K562 treated with DMSO at 1 percent for 24 hours (cell line): Measurements from ENCODE around the gene MUC12. TPM values are rescaled to one million over a fixed set of nuclear protein-coding genes. Genes with fewer than 3 reads are reported as not detected.

Experiments
- total RNA-seq: library from RNA; unstranded; fragments of 300-600 nt; gene quantifications from 2 replicates; pipeline ENCODE4 v1.2.3, GENCODE V29; 2022; ENCODE audit warnings: low read depth; ENCODE audit not compliant: insufficient read depth

The MUC12 gene, protein sequence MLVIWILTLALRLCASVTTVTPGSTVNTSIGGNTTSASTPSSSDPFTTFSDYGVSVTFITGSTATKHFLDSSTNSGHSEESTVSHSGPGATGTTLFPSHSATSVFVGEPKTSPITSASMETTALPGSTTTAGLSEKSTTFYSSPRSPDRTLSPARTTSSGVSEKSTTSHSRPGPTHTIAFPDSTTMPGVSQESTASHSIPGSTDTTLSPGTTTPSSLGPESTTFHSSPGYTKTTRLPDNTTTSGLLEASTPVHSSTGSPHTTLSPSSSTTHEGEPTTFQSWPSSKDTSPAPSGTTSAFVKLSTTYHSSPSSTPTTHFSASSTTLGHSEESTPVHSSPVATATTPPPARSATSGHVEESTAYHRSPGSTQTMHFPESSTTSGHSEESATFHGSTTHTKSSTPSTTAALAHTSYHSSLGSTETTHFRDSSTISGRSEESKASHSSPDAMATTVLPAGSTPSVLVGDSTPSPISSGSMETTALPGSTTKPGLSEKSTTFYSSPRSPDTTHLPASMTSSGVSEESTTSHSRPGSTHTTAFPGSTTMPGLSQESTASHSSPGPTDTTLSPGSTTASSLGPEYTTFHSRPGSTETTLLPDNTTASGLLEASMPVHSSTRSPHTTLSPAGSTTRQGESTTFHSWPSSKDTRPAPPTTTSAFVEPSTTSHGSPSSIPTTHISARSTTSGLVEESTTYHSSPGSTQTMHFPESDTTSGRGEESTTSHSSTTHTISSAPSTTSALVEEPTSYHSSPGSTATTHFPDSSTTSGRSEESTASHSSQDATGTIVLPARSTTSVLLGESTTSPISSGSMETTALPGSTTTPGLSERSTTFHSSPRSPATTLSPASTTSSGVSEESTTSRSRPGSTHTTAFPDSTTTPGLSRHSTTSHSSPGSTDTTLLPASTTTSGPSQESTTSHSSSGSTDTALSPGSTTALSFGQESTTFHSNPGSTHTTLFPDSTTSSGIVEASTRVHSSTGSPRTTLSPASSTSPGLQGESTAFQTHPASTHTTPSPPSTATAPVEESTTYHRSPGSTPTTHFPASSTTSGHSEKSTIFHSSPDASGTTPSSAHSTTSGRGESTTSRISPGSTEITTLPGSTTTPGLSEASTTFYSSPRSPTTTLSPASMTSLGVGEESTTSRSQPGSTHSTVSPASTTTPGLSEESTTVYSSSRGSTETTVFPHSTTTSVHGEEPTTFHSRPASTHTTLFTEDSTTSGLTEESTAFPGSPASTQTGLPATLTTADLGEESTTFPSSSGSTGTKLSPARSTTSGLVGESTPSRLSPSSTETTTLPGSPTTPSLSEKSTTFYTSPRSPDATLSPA (N-terminal part only)
- 1.5 TPM in 1 of 2 replicates, not detected in the other for total RNA-seq

DNA sequence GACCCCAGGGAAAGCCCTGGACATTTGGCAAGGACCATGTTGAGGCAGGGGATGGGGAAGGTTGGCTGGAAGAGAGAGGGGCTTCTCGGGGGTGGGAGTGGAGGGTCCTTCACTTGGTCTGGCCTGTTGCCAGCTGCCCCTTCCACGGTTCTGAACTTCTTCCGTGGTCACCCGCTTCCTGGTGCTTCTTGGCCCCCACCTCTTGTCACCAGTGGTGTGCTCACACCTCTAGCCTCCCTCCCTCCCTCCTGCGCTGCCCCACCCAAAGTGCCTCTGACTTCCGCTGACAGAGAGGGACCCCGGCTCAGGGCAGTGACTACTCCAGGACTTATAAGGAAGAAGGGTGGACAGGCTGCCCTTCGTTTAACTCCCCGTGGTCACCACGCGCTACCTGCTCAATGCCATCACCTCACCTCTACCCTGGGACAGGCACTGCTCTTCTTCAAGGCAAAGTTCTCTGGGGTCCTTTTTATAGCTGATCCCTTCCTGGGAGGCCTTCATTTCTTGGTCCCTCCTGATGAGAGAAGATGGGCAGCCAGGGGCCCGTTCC is at the start of gene MUC12:
TSS of gene MUC12 (plus strand) at position 500 of the 550 bp plus-strand sequence. CDS start 58 bp downstream, outside the sequence.

DNA sequence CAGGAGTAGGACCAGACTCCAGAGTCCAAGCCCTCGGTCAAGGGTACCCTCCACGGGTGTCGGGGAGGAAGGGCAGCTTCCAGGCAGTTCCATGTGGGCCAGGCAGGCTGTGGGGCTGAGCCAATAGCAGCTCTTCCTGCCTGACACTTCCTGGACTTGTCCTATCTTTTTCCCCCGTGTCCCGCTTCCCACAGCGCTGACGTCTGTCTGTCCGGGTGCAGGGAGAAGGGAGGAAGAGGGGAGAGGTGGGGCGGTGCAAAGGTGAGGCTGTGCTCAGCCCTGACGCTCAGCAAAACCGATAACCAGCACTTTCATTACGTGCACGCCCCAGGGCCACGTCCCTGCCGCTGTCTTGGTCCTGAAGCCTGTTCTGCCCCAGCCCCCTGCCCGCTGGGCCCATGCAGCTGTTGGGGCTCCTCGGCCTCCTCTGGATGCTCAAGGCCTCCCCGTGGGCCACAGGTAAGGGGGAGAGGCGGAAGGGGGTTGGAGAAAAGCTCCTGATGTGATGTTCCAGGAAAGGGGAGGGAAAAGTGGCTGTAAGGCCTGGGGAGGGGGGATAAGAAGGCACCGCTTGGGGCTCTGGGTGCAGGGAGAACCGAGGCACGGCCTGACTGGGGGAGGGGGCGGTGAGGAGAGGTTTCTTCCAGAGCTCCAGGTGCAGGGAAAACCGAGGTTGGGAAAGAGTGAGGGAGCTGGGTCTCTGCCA is 20.0 kb upstream of the MUC12 start, which contains the start of gene MUC3A:
TSS of gene MUC3A (plus strand) at position 308 of the 706 bp plus-strand sequence. CDS start at position 399, 91 bp downstream.

Other genes with a start within 250 kb of the MUC12 start
- not detected in 2 replicates for gene EPO, start 249.1 kb upstream of the MUC12 start, total RNA-seq
- not detected in 2 replicates for gene ZAN, start 236.0 kb upstream of the MUC12 start, total RNA-seq
- 53.8 and 54.0 TPM in 2 replicates for gene EPHB4, start 142.0 kb upstream of the MUC12 start, total RNA-seq
- 16.7 and 17.7 TPM in 2 replicates for gene SLC12A9, start 116.9 kb upstream of the MUC12 start, total RNA-seq
- 77.8 and 85.2 TPM in 2 replicates for gene TRIP6, start 102.2 kb upstream of the MUC12 start, total RNA-seq
- gene SRRT, start 94.5 kb upstream of the MUC12 start, total RNA-seq = 126 and 134 TPM in 2 replicates
- 3.2 TPM in 1 of 2 replicates, not detected in the other for gene UFSP1, start 79.8 kb upstream of the MUC12 start, total RNA-seq
- 3.3 and 3.7 TPM in 2 replicates for gene ACHE, start 73.7 kb upstream of the MUC12 start, total RNA-seq
- 1.3 and 2.5 TPM in 2 replicates for gene MUC3A, start 20.0 kb upstream of the MUC12 start, total RNA-seq
- not detected in 2 replicates for gene MUC17, start 50.5 kb downstream of the MUC12 start, total RNA-seq
- 23.1 and 23.6 TPM in 2 replicates for gene TRIM56, start 115.9 kb downstream of the MUC12 start, total RNA-seq
- 2.8 and 3.3 TPM in 2 replicates for gene SERPINE1, start 157.5 kb downstream of the MUC12 start, total RNA-seq
- 101 and 118 TPM in 2 replicates for gene AP1S1, start 184.9 kb downstream of the MUC12 start, total RNA-seq
- gene VGF, start 196.0 kb downstream of the MUC12 start, total RNA-seq = 0.91 and 1.0 TPM in 2 replicates
- 0.16 TPM in 1 of 2 replicates, not detected in the other for gene NAT16, start 210.7 kb downstream of the MUC12 start, total RNA-seq
- gene MOGAT3, start 231.5 kb downstream of the MUC12 start, total RNA-seq = not detected in 2 replicates
- gene PLOD3, start 248.0 kb downstream of the MUC12 start, total RNA-seq = 86.0 and 89.6 TPM in 2 replicates
- 144 and 145 TPM in 2 replicates for gene ZNHIT1, start 248.6 kb downstream of the MUC12 start, total RNA-seq